Neural cell (in vitro differentiated cells): Measurements from ENCODE around the gene STARD5.

Experiments
- RAD21 ChIP-seq: fragments of 450-650 bp; conservative IDR thresholded peaks from 2 replicates; pipeline ENCODE4 v1.6.1; 2014; ENCODE audit warnings: antibody characterized with exemption, mild to moderate bottlenecking, moderate library complexity
- TAF1 ChIP-seq: IDR thresholded peaks from 2 replicates; pipeline ENCODE4 v1.6.1; 2012; ENCODE audit warnings: low read depth
- TF ChIP-seq, protein P1 (sequence below): fragments of 450-650 bp; IDR thresholded peaks from 2 replicates; pipeline ENCODE4 v1.5.1; 2014; ENCODE audit warnings: antibody characterized with exemption, mild to moderate bottlenecking, moderate library complexity; ENCODE audit not compliant: poor library complexity, severe bottlenecking

DNA sequence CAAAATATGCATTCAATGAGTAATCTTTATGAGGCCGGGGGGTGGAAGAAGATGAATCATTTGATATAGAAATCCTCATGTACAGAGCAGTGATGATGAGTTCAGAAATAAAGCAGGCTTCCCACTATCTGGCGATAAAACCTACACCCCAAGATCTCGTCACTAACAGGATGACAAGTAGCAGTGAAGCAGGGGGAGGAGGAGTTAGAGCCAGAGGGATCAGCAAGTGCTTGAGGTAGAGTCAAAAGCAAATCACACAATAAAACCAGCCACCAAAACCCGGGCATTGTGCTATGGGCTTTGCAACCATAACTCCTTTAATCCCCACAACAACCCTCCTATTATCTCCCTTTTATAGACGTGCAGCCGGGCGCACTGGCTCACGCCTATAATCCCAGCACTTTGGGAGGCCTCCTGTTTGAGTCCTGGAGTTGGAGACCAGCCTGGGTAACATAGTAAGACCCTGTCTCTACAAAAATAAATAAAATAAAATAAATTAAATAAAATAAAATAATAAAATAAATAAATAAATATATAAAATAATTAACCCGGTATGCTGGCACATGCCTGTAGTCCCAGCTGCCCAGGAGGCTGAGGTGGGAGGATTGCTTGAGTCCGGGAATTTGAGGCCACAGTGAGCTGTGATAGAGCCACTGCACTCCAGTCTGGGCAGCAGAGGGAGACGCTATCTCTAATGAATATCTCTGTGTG lies 53.0 kb downstream of the STARD5 start:
- TF ChIP-seq TAF1, result no peak
- TF ChIP-seq, protein P1, sequence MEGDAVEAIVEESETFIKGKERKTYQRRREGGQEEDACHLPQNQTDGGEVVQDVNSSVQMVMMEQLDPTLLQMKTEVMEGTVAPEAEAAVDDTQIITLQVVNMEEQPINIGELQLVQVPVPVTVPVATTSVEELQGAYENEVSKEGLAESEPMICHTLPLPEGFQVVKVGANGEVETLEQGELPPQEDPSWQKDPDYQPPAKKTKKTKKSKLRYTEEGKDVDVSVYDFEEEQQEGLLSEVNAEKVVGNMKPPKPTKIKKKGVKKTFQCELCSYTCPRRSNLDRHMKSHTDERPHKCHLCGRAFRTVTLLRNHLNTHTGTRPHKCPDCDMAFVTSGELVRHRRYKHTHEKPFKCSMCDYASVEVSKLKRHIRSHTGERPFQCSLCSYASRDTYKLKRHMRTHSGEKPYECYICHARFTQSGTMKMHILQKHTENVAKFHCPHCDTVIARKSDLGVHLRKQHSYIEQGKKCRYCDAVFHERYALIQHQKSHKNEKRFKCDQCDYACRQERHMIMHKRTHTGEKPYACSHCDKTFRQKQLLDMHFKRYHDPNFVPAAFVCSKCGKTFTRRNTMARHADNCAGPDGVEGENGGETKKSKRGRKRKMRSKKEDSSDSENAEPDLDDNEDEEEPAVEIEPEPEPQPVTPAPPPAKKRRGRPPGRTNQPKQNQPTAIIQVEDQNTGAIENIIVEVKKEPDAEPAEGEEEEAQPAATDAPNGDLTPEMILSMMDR, result no peak
- TF ChIP-seq RAD21, result no peak
